ENCODE measurements around the gene TMEM72. TPM values are rescaled to one million over a fixed set of nuclear protein-coding genes. Genes with fewer than 3 reads are reported as not detected.

Gene TMEM72
- total RNA-seq, 1 experiment from 2014 or later, result not detected

DNA sequence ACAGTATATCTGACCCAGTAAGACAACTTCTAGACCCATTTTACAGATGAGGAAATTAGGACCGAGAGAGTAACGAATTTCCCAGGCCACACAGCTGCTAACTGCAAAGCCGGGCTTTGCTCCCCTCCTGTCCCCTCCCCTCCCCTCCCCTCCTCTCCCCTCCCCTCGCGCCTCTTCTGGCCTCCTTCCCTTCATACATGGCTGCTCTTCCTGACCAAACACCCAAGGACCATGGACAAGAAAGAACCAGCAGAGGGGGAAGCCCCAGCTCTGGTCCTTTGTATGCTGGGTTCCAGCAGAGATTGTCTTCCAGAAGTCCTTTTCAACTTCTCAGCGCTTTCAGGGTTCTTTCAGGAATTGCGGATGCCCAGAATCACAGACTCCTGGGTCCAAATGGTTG is 3.6 kb upstream of the TMEM72 start:
- ChIA-PET CTCF (interaction anchor here (1.8 kb wide), 1 partner anchor 17 kb away, joined by 5 read pairs; no protein-coding TSS in a partner anchor), POLR2A (no interaction called here)
- H3K36me3 ChIP-seq (ENCODE audit: control insufficient read depth, insufficient read depth, low read length), result no peaks in the 10 kb centered on the region
- BruUV-seq (replicated peaks), result no TSS peak
- TF ChIP-seq, protein P1, sequence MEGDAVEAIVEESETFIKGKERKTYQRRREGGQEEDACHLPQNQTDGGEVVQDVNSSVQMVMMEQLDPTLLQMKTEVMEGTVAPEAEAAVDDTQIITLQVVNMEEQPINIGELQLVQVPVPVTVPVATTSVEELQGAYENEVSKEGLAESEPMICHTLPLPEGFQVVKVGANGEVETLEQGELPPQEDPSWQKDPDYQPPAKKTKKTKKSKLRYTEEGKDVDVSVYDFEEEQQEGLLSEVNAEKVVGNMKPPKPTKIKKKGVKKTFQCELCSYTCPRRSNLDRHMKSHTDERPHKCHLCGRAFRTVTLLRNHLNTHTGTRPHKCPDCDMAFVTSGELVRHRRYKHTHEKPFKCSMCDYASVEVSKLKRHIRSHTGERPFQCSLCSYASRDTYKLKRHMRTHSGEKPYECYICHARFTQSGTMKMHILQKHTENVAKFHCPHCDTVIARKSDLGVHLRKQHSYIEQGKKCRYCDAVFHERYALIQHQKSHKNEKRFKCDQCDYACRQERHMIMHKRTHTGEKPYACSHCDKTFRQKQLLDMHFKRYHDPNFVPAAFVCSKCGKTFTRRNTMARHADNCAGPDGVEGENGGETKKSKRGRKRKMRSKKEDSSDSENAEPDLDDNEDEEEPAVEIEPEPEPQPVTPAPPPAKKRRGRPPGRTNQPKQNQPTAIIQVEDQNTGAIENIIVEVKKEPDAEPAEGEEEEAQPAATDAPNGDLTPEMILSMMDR (IDR thresholded peaks at IDR 0.05; ENCODE audit: insufficient read depth in 1 of 2, low read depth in 1 of 2, low read length in 1 of 2, severe bottlenecking in 1 of 2, unreplicated experiment in 1 of 2), result no peak
- Mint-ChIP-seq H3K4me3 (ENCODE audit: unreplicated experiment) (no peak overlapping the region), H3K4me1 (ENCODE audit: low read depth, unreplicated experiment) (no peaks in the 10 kb centered on the region), H3K27me3 (ENCODE audit: insufficient read depth, unreplicated experiment) (peaks cover 4% of the 10 kb centered on the region), H3K27ac (ENCODE audit: unreplicated experiment) (no peak overlapping the region), H3K9me3 (ENCODE audit: unreplicated experiment) (no peaks in the 10 kb centered on the region), H3K36me3 (ENCODE audit: insufficient read depth, unreplicated experiment) (no peaks in the 10 kb centered on the region)
- DNase-seq, result no peak
- H3K27me3 ChIP-seq (replicated peaks; ENCODE audit: control insufficient read depth, insufficient read depth, low read length), result no peaks in the 10 kb centered on the region
- peaks cover 21% of the 10 kb centered on the region for H3K4me1 ChIP-seq
- H3K4me3 ChIP-seq (ENCODE audit: low read depth, low read length), result no peak overlapping the region
- intact Hi-C loops (cut with micrococcal nuclease; ENCODE audit: unreplicated experiment), result no loop called here
- no peaks in the 10 kb centered on the region; the same call in 1 of the 2 replicates for H3K9me3 ChIP-seq

DNA sequence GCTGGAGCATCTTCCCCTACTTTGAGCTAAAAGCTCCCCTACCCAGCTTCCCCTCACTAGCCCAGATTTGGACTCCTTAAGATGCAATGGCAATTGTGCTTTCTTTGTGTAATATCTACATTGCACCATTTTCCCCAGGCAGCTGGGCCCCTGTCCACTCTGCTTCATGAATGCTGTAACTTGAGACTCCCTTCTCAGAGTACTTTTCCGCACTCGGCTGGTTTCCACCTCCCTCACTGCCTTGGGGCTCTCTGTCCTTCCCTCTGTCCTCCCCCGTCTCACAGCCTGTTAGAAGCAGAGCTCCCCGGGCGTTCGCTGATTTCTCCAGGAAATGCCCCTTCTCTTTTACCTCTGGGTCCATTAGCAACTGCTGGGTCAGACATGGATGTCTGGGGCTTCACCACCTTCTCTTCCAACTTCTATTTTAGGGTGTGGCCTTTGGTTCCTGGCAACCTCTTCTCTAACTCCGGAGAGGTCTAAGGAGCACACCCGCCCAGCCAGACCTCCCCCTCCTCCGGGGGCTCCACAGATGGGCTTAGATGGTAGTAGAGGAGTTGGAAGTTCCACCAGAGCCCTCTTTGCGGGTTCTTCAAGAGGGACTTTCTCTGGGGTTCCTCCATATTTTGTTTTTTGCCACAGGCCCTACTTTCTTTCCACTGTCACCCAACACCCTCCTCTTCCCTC is 2.9 kb upstream of the TMEM72 start:
- Histone ChIP-seq H3K4me1 (peaks cover 21% of the 10 kb centered on the region), H3K36me3 (ENCODE audit: control insufficient read depth, insufficient read depth, low read length) (no peaks in the 10 kb centered on the region), H3K4me3 (ENCODE audit: low read depth, low read length) (no peak overlapping the region), H3K9me3 (no peaks in the 10 kb centered on the region; the same call in 1 of the 2 replicates), H3K27me3 (replicated peaks; ENCODE audit: control insufficient read depth, insufficient read depth, low read length) (no peaks in the 10 kb centered on the region)
- peaks cover 4% of the 10 kb centered on the region for H3K27me3 Mint-ChIP-seq (ENCODE audit: insufficient read depth, unreplicated experiment)
- H3K36me3 Mint-ChIP-seq (ENCODE audit: insufficient read depth, unreplicated experiment), result no peaks in the 10 kb centered on the region
- no peak overlapping the region for H3K4me3 Mint-ChIP-seq (ENCODE audit: unreplicated experiment)
- POLR2A ChIA-PET, result interaction anchor here (0.7 kb wide), 1 partner anchor 30 kb away, joined by 4 read pairs; no protein-coding TSS in a partner anchor
- no peaks in the 10 kb centered on the region for H3K9me3 Mint-ChIP-seq (ENCODE audit: unreplicated experiment)
- DNase-seq, result no peak
- TF ChIP-seq, protein P1 (IDR thresholded peaks at IDR 0.05; ENCODE audit: insufficient read depth in 1 of 2, low read depth in 1 of 2, low read length in 1 of 2, severe bottlenecking in 1 of 2, unreplicated experiment in 1 of 2), result no peak
- H3K4me1 Mint-ChIP-seq (ENCODE audit: low read depth, unreplicated experiment), result no peaks in the 10 kb centered on the region
- BruUV-seq (replicated peaks), result no TSS peak
- intact Hi-C loops (cut with micrococcal nuclease; ENCODE audit: unreplicated experiment), result no loop called here
- CTCF ChIA-PET, result interaction anchor here (0.6 to 1.8 kb wide), 2 partner anchors 17 to 46 kb away, joined by 4 to 5 read pairs; no protein-coding TSS in a partner anchor
- H3K27ac Mint-ChIP-seq (ENCODE audit: unreplicated experiment), result no peak overlapping the region

DNA sequence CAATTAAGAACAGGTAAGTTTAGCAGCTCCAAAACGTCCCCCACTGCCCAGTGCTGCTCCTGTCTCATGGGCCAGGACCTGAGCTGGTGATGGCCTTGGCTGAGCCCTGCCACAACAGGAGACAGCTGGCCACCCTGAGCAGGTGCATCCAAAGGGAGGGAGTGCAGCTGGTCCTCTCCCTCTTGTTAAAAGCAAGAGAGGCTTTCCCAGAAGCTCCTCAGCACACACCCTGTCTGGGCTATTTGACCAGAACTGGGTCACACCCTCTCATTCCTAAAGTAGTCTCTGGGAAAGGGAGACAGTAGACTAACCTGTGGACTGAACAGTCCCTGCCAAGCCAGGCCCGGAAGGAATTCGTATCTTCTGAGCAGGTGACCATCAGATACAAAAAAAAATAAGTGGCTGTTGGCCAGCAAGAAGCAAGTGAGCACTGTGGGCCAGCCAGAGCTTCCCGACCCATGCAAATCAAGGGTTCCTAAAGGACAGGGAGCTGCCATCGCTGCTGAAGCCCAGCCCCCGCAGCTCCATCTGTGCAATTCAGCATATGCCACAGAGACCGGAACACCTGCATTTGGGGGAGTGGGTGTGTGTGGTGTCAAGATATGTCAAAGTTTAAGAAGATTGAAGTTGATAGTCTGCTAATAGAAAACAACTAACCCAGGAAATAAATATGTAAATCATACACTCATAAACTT is 2.1 kb upstream of the TMEM72 start:
- H3K36me3 ChIP-seq (ENCODE audit: control insufficient read depth, insufficient read depth, low read length), result no peaks in the 10 kb centered on the region
- TF ChIP-seq, protein P1 (IDR thresholded peaks at IDR 0.05; ENCODE audit: insufficient read depth in 1 of 2, low read depth in 1 of 2, low read length in 1 of 2, severe bottlenecking in 1 of 2, unreplicated experiment in 1 of 2), result no peak
- ChIA-PET CTCF (interaction anchor here (0.6 to 1.8 kb wide), 2 partner anchors 16 to 45 kb away, joined by 4 to 5 read pairs; no protein-coding TSS in a partner anchor), POLR2A (interaction anchor here (0.7 kb wide), 1 partner anchor 31 kb away, joined by 4 read pairs; no protein-coding TSS in a partner anchor)
- no peak for DNase-seq
- no peaks in the 10 kb centered on the region for H3K4me1 Mint-ChIP-seq (ENCODE audit: low read depth, unreplicated experiment)
- no peaks in the 10 kb centered on the region; the same call in 1 of the 2 replicates for H3K9me3 ChIP-seq
- H3K9me3 Mint-ChIP-seq (ENCODE audit: unreplicated experiment), result no peaks in the 10 kb centered on the region
- H3K4me3 Mint-ChIP-seq (ENCODE audit: unreplicated experiment), result no peak overlapping the region
- intact Hi-C loops (cut with micrococcal nuclease; ENCODE audit: unreplicated experiment), result no loop called here
- no peaks in the 10 kb centered on the region for H3K27me3 ChIP-seq (replicated peaks; ENCODE audit: control insufficient read depth, insufficient read depth, low read length)
- no peak overlapping the region for H3K4me3 ChIP-seq (ENCODE audit: low read depth, low read length)
- H3K4me1 ChIP-seq, result peaks cover 21% of the 10 kb centered on the region
- peaks cover 4% of the 10 kb centered on the region for H3K27me3 Mint-ChIP-seq (ENCODE audit: insufficient read depth, unreplicated experiment)
- no TSS peak for BruUV-seq (replicated peaks)
- no peaks in the 10 kb centered on the region for H3K36me3 Mint-ChIP-seq (ENCODE audit: insufficient read depth, unreplicated experiment)
- H3K27ac Mint-ChIP-seq (ENCODE audit: unreplicated experiment), result no peak overlapping the region
